T-cell (primary cell): ENCODE measurements around the gene CYB561D2. TPM values are rescaled to one million over a fixed set of nuclear protein-coding genes. Genes with fewer than 3 reads are reported as not detected.
A peak's percentile ranks its signal among the peaks of the same experiment; 100 is the strongest.

ENCODE experiments used
- ATAC-seq, 4 experiments: fragments of 200-7000 bp in 3 of 4; fragments of 150-1000 bp in 1 of 4; cut with Tn5 transposase; replicated peaks in 1 of 4; 1 replicate in 3 of 4; 2 replicates in 1 of 4; pipeline ENCODE4 v1.10.0; 2021; ENCODE audit warnings: moderate library complexity in 3 of 4, mild to moderate bottlenecking in 2 of 4, moderate number of reproducible peaks in 1 of 4
- CTCF ChIA-PET, 2 donors: fragments of 300-600 bp; sonication (Branson Sonifier 250); formaldehyde crosslinking; loops; one replicate each; lab custom pipeline; 2022; ENCODE audit warnings: antibody characterized with exemption in 2 of 2; lab: Charles Lee
- POLR2A ChIA-PET, 2 donors: fragments of 300-600 bp; sonication (Branson Sonifier 250); formaldehyde crosslinking; loops; one replicate each; lab custom pipeline; 2022; ENCODE audit warnings: antibody characterized with exemption in 2 of 2; lab: Charles Lee
- DNase-seq, 35 experiments: peaks; one replicate each; pipeline versions ENCODE4 v3.0.0 to v3.0.0-alpha.2; 2013 to 2023
- H3K27ac ChIP-seq: one replicate; pipeline ENCODE4 v1.5.1; 2013; ENCODE audit warnings: low read length
- H3K27me3 ChIP-seq, 2 experiments: replicated peaks in 1 of 2; 1 replicate in 1 of 2; 2 replicates in 1 of 2; pipeline versions ENCODE4 v1.6.1 to v1.7.0; 2013; ENCODE audit warnings: low read length in 1 of 2, mixed read lengths in 1 of 2; ENCODE audit not compliant: control insufficient read depth in 2 of 2, insufficient read depth in 2 of 2; ENCODE audit errors: extremely low read depth in 1 of 2
- H3K36me3 ChIP-seq, 2 donors: 1 replicate in 1 of 2; 2 replicates in 1 of 2; pipeline versions ENCODE4 v1.6.1 to v1.7.0; 2013; ENCODE audit warnings: low read length in 1 of 2; ENCODE audit not compliant: control insufficient read depth in 2 of 2, insufficient read depth in 1 of 2; ENCODE audit errors: extremely low read depth in 1 of 2
- H3K4me1 ChIP-seq, 2 experiments: 1 replicate in 1 of 2; 2 replicates in 1 of 2; pipeline versions ENCODE4 v1.6.1 to v1.7.0; 2013; ENCODE audit warnings: low read length in 2 of 2, mixed read lengths in 1 of 2; ENCODE audit not compliant: insufficient read depth in 2 of 2, control insufficient read depth in 1 of 2; ENCODE audit errors: extremely low read depth in 1 of 2
- H3K4me3 ChIP-seq, 2 donors: 1 replicate in 1 of 2; 2 replicates in 1 of 2; pipeline versions ENCODE4 v1.5.1 to v1.7.0; 2013; ENCODE audit warnings: mild to moderate bottlenecking in 2 of 2, low read length in 1 of 2, moderate library complexity in 1 of 2; ENCODE audit not compliant: control insufficient read depth in 1 of 2; ENCODE audit errors: extremely low read depth in 1 of 2
- H3K9me3 ChIP-seq: 2 replicates; pipeline ENCODE4 v1.7.0; 2013
- H3K27ac Mint-ChIP-seq, 2 donors: one replicate each; pipeline ENCODE4 v1.8.0; 2020 to 2021; ENCODE audit warnings: mild to moderate bottlenecking in 2 of 2, mixed read lengths in 2 of 2
- H3K27me3 Mint-ChIP-seq, 2 donors: one replicate each; pipeline ENCODE4 v1.8.0; 2021 to 2022; ENCODE audit warnings: mixed read lengths in 2 of 2
- H3K36me3 Mint-ChIP-seq: one replicate; pipeline ENCODE4 v1.8.0; 2021; ENCODE audit warnings: mixed read lengths
- H3K4me1 Mint-ChIP-seq, 3 donors: one replicate each; pipeline ENCODE4 v1.8.0; 2020 to 2022; ENCODE audit warnings: mixed read lengths in 3 of 3, mild to moderate bottlenecking in 1 of 3
- H3K4me3 Mint-ChIP-seq, 3 donors: one replicate each; pipeline ENCODE4 v1.8.0; 2020 to 2022; ENCODE audit warnings: mild to moderate bottlenecking in 3 of 3, mixed read lengths in 3 of 3, moderate library complexity in 3 of 3
- H3K9me3 Mint-ChIP-seq, 3 donors: one replicate each; pipeline ENCODE4 v1.8.0; 2020 to 2022; ENCODE audit warnings: mixed read lengths in 3 of 3
- WGBS: methylation state at CpG from one replicate; pipeline ENCODE4 v1.1.5; 2013; ENCODE audit warnings: missing lambda C conversion rate; ENCODE audit not compliant: insufficient coverage; 5-methylcytosine and 5-hydroxymethylcytosine counted together
- total RNA-seq, 35 experiments: library from RNA in 6 of 35; stranded (reverse) in 6 of 35; fragments of 120-200 nt in 1 of 35; gene quantifications; one replicate each; pipeline versions ENCODE4 v1.2.1 to v1.2.4 and lab custom pipeline; 2013 to 2026

Gene CYB561D2
- total RNA-seq, 5 donors from 2014 or later (not counting 1 experiment from before 2014, with no cell fraction given) = 25.7 to 45.3 (median 32.7) TPM

- peak overlapping the region; percentile 93 to 97 (median 96) for H3K4me3 Mint-ChIP-seq
- DNase-seq = no peak
- WGBS = 11% methylated on average over 3 of the region's 8 CpGs
- peak in 3 of 4 experiments; percentile 9 to 18 (median 11) for ATAC-seq
- CTCF ChIA-PET = interaction anchor here in 1 of 2 donors (1.6 kb wide), 1 partner anchor 9 kb away, joined by 5 read pairs; the partner anchor contains the start of genes CYB561D2 and NPRL2
- POLR2A ChIA-PET = interaction anchor here in 1 of 2 donors (0.8 kb wide), 1 partner anchor 9 kb away, joined by 3 read pairs; no protein-coding TSS in a partner anchor
- Histone ChIP-seq H3K27me3 (no peaks in the 10 kb centered on the region), H3K4me1 (peaks cover 25 to 53% of the 10 kb centered on the region in 2 experiments), H3K27ac (no peak overlapping the region), H3K36me3 (peaks cover 4 to 22% of the 10 kb centered on the region in 2 donors), H3K4me3 (peak overlapping the region in 1 of 2 donors; percentile 82), H3K9me3 (no peaks in the 10 kb centered on the region)
- H3K36me3 Mint-ChIP-seq = peaks cover 4% of the 10 kb centered on the region
- no peaks in the 10 kb centered on the region for H3K9me3 Mint-ChIP-seq
- peaks cover 30 to 47% (median 44%) of the 10 kb centered on the region in 3 donors for H3K4me1 Mint-ChIP-seq
- H3K27ac Mint-ChIP-seq = peak overlapping the region; percentile 95
- no peaks in the 10 kb centered on the region for H3K27me3 Mint-ChIP-seq
These were observed 9.1 kb downstream of the CYB561D2 start for GRCh38 chr3:50359760-50360110.

DNA sequence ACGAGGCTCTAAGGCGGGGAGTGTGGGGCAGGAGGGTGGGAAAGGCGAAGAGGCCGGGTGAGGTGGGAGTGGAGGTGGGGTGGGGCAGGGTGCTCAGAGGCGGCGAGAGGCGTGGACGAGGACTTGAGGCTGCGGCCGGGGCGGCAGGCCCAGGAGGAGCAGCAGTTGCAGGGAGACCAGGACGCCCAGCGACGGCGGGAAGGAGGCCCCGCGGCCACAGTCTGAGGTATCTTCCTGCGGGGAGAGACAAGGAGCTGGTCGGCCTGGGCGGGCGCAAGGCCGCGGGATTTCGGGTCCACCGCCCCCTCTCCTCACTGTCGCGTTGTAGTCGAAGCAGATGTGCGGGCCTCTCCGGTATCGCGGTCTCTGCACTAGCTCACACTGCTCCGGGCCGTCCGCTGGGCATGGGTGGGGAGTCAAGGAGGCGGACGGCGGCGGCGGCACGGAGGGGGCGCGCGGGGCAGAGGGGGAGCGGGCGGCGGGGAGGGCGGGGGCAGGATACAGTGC is 14.0 kb downstream of the CYB561D2 start:
- Mint-ChIP-seq H3K4me1 (peaks cover 20 to 40% (median 27%) of the 10 kb centered on the region in 3 donors), H3K27ac (peak overlapping the region in 1 of 2 donors; percentile 52), H3K36me3 (no peaks in the 10 kb centered on the region), H3K9me3 (no peaks in the 10 kb centered on the region), H3K4me3 (peak overlapping the region; percentile 86 to 89 (median 88)), H3K27me3 (no peaks in the 10 kb centered on the region)
- 34% methylated on average over 26 of the region's 48 CpGs for WGBS
- H3K9me3 ChIP-seq = no peaks in the 10 kb centered on the region
- DNase-seq (no peak), ATAC-seq (peak; percentile 20 to 36 (median 26))
- POLR2A ChIA-PET = no interaction called here
- no peaks in the 10 kb centered on the region for H3K27me3 ChIP-seq
- H3K27ac ChIP-seq = no peak overlapping the region
- peaks cover 0 to 4% of the 10 kb centered on the region in 2 donors for H3K36me3 ChIP-seq
- H3K4me1 ChIP-seq = peaks cover 11 to 34% of the 10 kb centered on the region in 2 experiments
- peak overlapping the region; percentile 38 to 65 for H3K4me3 ChIP-seq
- CTCF ChIA-PET = interaction anchor here in 1 of 2 donors (0.6 to 1.2 kb wide), 2 partner anchors 27 to 1023 kb away, joined by 4 read pairs; no protein-coding TSS in a partner anchor

DNA sequence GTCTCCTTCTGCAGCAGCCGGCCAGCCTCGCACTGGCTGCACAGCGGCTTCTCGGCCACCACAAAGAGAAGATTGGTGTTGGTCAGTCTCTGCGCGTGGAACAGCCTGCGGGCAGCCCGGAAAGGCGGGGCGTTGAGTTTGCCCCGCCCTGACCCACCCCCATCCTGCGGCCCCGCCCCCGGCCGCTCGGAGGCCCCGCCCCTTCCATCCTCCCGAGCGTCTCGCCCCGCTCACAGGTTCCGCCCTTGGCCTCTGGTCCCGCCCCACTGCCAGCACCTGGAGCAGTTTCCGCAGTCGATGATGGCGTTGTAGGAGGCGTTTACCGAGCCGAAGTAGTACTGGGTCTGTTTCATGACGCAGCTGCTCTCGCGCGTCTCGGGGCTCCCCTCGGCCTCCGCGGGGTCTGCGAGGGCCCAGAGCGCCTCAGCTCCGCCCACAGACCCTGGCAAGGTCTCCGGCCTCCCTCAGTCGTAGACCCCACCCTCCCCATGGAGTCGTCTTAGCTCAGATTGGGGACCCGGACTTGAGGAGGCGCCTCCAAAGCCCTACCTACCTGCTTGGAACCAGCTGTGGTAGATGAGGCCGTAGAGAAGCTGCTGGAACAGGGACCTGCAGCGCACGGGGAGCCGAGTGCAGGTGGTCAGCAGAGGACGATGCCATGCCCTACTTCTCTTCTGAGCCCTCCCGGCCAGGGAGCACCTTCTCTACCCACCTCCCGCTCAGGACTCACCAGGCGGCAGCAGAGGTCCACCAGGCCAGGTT is 14.6 kb downstream of the CYB561D2 start:
- no peaks in the 10 kb centered on the region for H3K9me3 ChIP-seq
- Mint-ChIP-seq H3K36me3 (no peaks in the 10 kb centered on the region), H3K9me3 (no peaks in the 10 kb centered on the region), H3K4me1 (peaks cover 17 to 35% (median 23%) of the 10 kb centered on the region in 3 donors), H3K4me3 (peak overlapping the region; percentile 86 to 89 (median 88)), H3K27ac (peak overlapping the region; percentile 87 to 95), H3K27me3 (no peaks in the 10 kb centered on the region)
- no peaks in the 10 kb centered on the region for H3K27me3 ChIP-seq
- H3K36me3 ChIP-seq = peaks cover 0 to 4% of the 10 kb centered on the region in 2 donors
- ChIA-PET CTCF (interaction anchor here in 1 of 2 donors (0.6 to 1.2 kb wide), 3 partner anchors 16 to 1022 kb away, joined by 4 read pairs; no protein-coding TSS in a partner anchor), POLR2A (interaction anchor here in 1 of 2 donors (0.6 to 1.1 kb wide), 3 partner anchors 8 to 37 kb away, joined by 3 to 8 read pairs (median 3); no protein-coding TSS in a partner anchor)
- peak overlapping the region; percentile 65 to 85 for H3K4me3 ChIP-seq
- H3K4me1 ChIP-seq = peaks cover 11 to 31% of the 10 kb centered on the region in 2 experiments
- ATAC-seq = peak; percentile 95 to 97 (median 96)
- WGBS = 1% methylated on average over 24 of the region's 53 CpGs
- peak overlapping the region; percentile 68 for H3K27ac ChIP-seq
- peak; percentile 89 to 97 (median 94) for DNase-seq

DNA sequence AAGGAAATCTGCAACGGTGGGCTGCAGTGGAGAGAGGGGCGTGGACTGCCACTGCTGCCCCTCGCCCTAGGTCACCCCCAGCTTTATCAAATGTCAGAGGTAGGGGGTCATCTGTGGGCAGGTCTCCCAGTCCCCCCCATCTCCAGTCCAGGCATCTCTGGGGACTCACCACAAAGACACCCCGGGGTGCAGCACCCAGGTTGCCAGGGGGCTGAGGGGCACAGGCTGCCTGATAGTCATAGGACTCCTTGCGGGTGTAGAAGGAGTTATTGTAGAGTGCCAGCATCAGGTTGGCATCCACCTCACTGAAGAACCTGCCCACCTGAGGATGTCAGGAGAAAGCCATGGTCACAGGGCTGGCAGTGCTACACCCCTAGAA is 15.2 kb downstream of the CYB561D2 start:
- POLR2A ChIA-PET = interaction anchor here in 1 of 2 donors (0.6 to 1.1 kb wide), 3 partner anchors 9 to 37 kb away, joined by 3 to 8 read pairs (median 3); no protein-coding TSS in a partner anchor
- WGBS = no CpG with 5 or more reads among the region's 5 CpGs
- CTCF ChIA-PET = interaction anchor here in 1 of 2 donors (1.0 to 1.2 kb wide), 2 partner anchors 16 to 29 kb away, joined by 4 read pairs; no protein-coding TSS in a partner anchor
- Mint-ChIP-seq H3K27ac (peak overlapping the region; percentile 87 to 95), H3K9me3 (no peaks in the 10 kb centered on the region), H3K27me3 (no peaks in the 10 kb centered on the region), H3K4me3 (peak overlapping the region; percentile 86 to 89 (median 88)), H3K4me1 (peaks cover 17 to 35% (median 23%) of the 10 kb centered on the region in 3 donors), H3K36me3 (no peaks in the 10 kb centered on the region)
- Histone ChIP-seq H3K4me3 (peak overlapping the region; percentile 65 to 85), H3K36me3 (peaks cover 0 to 4% of the 10 kb centered on the region in 2 donors), H3K27ac (peak overlapping the region; percentile 68), H3K4me1 (peaks cover 11 to 31% of the 10 kb centered on the region in 2 experiments), H3K27me3 (no peaks in the 10 kb centered on the region), H3K9me3 (no peaks in the 10 kb centered on the region)
- DNase-seq (no peak), ATAC-seq (no peak)

- ATAC-seq (no peak), DNase-seq (no peak)
- H3K27ac Mint-ChIP-seq = no peak overlapping the region
- Histone ChIP-seq H3K36me3 (peaks cover 0 to 4% of the 10 kb centered on the region in 2 donors), H3K4me3 (no peak overlapping the region), H3K27ac (no peak overlapping the region), H3K9me3 (no peaks in the 10 kb centered on the region), H3K4me1 (peaks cover 15 to 38% of the 10 kb centered on the region in 2 experiments), H3K27me3 (peaks cover 0 to 3% of the 10 kb centered on the region in 2 experiments)
- no peaks in the 10 kb centered on the region for H3K36me3 Mint-ChIP-seq
- H3K9me3 Mint-ChIP-seq = no peaks in the 10 kb centered on the region
- CTCF ChIA-PET = interaction anchor here in 1 of 2 donors (0.6 kb wide), 1 partner anchor 1279 kb away, joined by 4 read pairs; no protein-coding TSS in a partner anchor
- no peaks in the 10 kb centered on the region for H3K27me3 Mint-ChIP-seq
- H3K4me3 Mint-ChIP-seq = no peak overlapping the region
- POLR2A ChIA-PET = no interaction called here
- 58% methylated on average over 9 of the region's 9 CpGs for WGBS
- H3K4me1 Mint-ChIP-seq = peaks cover 25 to 42% (median 38%) of the 10 kb centered on the region in 3 donors
These were observed 18.5 kb downstream of the CYB561D2 start for GRCh38 chr3:50369012-50369670.
